Neural progenitor cell (in vitro differentiated cells): ENCODE data around the gene PTGER1. TPM values are rescaled to one million over a fixed set of nuclear protein-coding genes. Genes with fewer than 3 reads are reported as not detected.

Source experiments
- DNase-seq: peaks from one replicate; pipeline ENCODE4 v3.0.0-alpha.2; 2016; ENCODE audit warnings: low spot score
- H2AFZ ChIP-seq: fragments of 200-600 bp; sonication (generic); replicated peaks from 2 replicates; pipeline ENCODE4 v1.6.1; 2016; ENCODE audit warnings: antibody characterized with exemption
- H3F3A ChIP-seq: fragments of 200-600 bp; sonication (generic); 2 replicates; pipeline ENCODE4 v1.6.1; 2016; ENCODE audit warnings: antibody characterized with exemption, low read depth
- H3K27ac ChIP-seq: fragments of 200-600 bp; sonication (generic); 2 replicates; pipeline ENCODE4 v1.5.1; 2016; ENCODE audit warnings: mild to moderate bottlenecking
- H3K27me3 ChIP-seq: fragments of 200-600 bp; sonication (generic); 2 replicates; pipeline ENCODE4 v1.6.1; 2016; ENCODE audit warnings: mild to moderate bottlenecking, moderate library complexity
- H3K36me3 ChIP-seq: fragments of 200-600 bp; sonication (generic); 2 replicates; pipeline ENCODE4 v1.5.1; 2016
- H3K4me1 ChIP-seq: fragments of 200-600 bp; sonication (generic); 2 replicates; pipeline ENCODE4 v1.6.1; 2016; ENCODE audit warnings: mixed run types
- H3K4me2 ChIP-seq: fragments of 200-600 bp; sonication (generic); 2 replicates; pipeline ENCODE4 v1.6.1; 2016
- H3K4me3 ChIP-seq: fragments of 200-600 bp; sonication (generic); 2 replicates; pipeline ENCODE4 v1.5.1; 2016
- H3K79me2 ChIP-seq: fragments of 200-600 bp; sonication (generic); 2 replicates; pipeline ENCODE4 v1.6.1; 2016; ENCODE audit warnings: low read depth
- H3K9ac ChIP-seq: fragments of 200-600 bp; sonication (generic); 2 replicates; pipeline ENCODE4 v1.6.1; 2016
- H3K9me3 ChIP-seq: fragments of 200-600 bp; sonication (generic); 2 replicates; pipeline ENCODE4 v1.5.1; 2016; ENCODE audit warnings: low read depth
- H4K20me1 ChIP-seq: fragments of 200-600 bp; sonication (generic); 2 replicates; pipeline ENCODE4 v1.6.1; 2016; ENCODE audit warnings: low read depth
- H3K27ac Mint-ChIP-seq: 3 replicates; pipeline ENCODE4 v1.8.0; 2021; ENCODE audit warnings: mixed read lengths
- H3K27me3 Mint-ChIP-seq: 2 replicates; pipeline ENCODE4 v1.8.0; 2022; ENCODE audit warnings: low read depth, mild to moderate bottlenecking, inconsistent platforms, moderate library complexity, mixed read lengths; ENCODE audit not compliant: insufficient read depth
- H3K36me3 Mint-ChIP-seq: 3 replicates; pipeline ENCODE4 v1.8.0; 2021; ENCODE audit warnings: mixed read lengths
- H3K4me1 Mint-ChIP-seq: 3 replicates; pipeline ENCODE4 v1.8.0; 2021; ENCODE audit warnings: mixed read lengths
- H3K4me3 Mint-ChIP-seq: 3 replicates; pipeline ENCODE4 v1.8.0; 2021; ENCODE audit warnings: mild to moderate bottlenecking, moderate library complexity, mixed read lengths
- H3K9me3 Mint-ChIP-seq: 3 replicates; pipeline ENCODE4 v1.8.0; 2020; ENCODE audit warnings: mixed read lengths
- CTCF ChIP-seq: fragments of 200-600 bp; sonication (generic); IDR thresholded peaks from 2 replicates; pipeline ENCODE4 v1.5.1; 2017; ENCODE audit warnings: antibody characterized with exemption, mild to moderate bottlenecking
- EZH2 ChIP-seq: fragments of 200-600 bp; sonication (generic); IDR thresholded peaks from 2 replicates; pipeline ENCODE4 v1.6.1; 2017; ENCODE audit warnings: antibody characterized with exemption, mild to moderate bottlenecking, moderate library complexity
- EZH2phosphoT487 ChIP-seq: fragments of 200-600 bp; sonication (generic); IDR thresholded peaks from 2 replicates; pipeline ENCODE4 v1.6.1; 2017; ENCODE audit warnings: antibody characterized with exemption
- total RNA-seq: library from RNA; depleted of rRNA; stranded (reverse); fragments of >200 nt; gene quantifications from 2 replicates; pipeline ENCODE4 v1.2.3, GENCODE V29; 2015; ENCODE audit warnings: low replicate concordance

The PTGER1 gene
- total RNA-seq, 1 donor from 2014 or later = not detected

DNA sequence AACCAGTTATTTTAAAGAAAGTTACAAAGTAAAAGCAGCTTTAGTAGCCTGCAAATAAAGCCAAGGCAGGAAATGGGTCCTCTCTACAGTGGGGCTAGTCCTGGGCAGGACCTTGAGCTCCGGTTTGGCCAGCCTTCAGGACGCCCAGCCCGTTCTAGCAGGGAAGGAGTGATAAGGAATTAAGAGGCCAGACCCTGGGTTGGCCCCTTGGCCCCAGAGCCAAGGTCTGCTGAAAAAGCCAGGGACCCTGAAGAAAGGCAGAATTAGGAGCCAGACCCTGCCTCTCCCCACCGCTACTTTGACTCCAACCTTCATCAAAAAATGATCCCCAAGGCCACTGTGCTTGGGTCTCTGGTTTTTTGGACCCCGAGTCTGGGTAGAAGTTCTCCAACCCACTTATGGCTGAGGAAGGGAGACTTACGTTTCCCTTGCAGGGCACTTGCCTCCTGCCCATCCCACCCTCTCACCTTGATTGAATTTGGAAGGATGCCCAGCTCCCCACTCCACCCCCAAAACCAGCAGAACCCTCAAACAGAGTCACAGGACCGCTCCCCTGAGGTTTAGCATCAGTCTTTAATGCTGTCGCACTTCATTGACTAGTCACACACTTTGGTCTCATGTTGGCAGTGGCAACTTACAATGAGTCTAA, 39.2 kb upstream of the PTGER1 start:
- Histone ChIP-seq H2AFZ (no peak overlapping the region), H3K27me3 (no peaks in the 10 kb centered on the region), H3K4me2 (no peak overlapping the region), H3F3A (peaks cover 36% of the 10 kb centered on the region), H4K20me1 (peaks cover 35% of the 10 kb centered on the region), H3K79me2 (peaks cover 36% of the 10 kb centered on the region), H3K36me3 (no peaks in the 10 kb centered on the region), H3K4me3 (no peak overlapping the region), H3K9me3 (no peaks in the 10 kb centered on the region), H3K4me1 (peaks cover 5% of the 10 kb centered on the region), H3K9ac (no peak overlapping the region), H3K27ac (no peak overlapping the region)
- H3K27me3 Mint-ChIP-seq = peaks cover 10% of the 10 kb centered on the region
- H3K27ac Mint-ChIP-seq = no peak overlapping the region
- no peaks in the 10 kb centered on the region for H3K9me3 Mint-ChIP-seq
- peak overlapping the region; percentile 49 for H3K4me3 Mint-ChIP-seq
- no peak for TF ChIP-seq EZH2phosphoT487
- H3K36me3 Mint-ChIP-seq = peaks cover 26% of the 10 kb centered on the region
- peaks cover 48% of the 10 kb centered on the region for H3K4me1 Mint-ChIP-seq
- no peak for DNase-seq

GRCh38 chr19:14512406-14512961, 37.3 kb upstream of the PTGER1 start:
- no peak overlapping the region for H3K9ac ChIP-seq
- H3K9me3 Mint-ChIP-seq = no peaks in the 10 kb centered on the region
- no peaks in the 10 kb centered on the region for H3K27me3 ChIP-seq
- peaks cover 26% of the 10 kb centered on the region for H3K36me3 Mint-ChIP-seq
- TF ChIP-seq EZH2phosphoT487 = no peak
- no peak for DNase-seq
- no peak overlapping the region for H3K27ac ChIP-seq
- H4K20me1 ChIP-seq = peaks cover 34% of the 10 kb centered on the region
- H3K4me3 ChIP-seq = no peak overlapping the region
- peaks cover 5% of the 10 kb centered on the region for H3K4me1 ChIP-seq
- H3K79me2 ChIP-seq = peaks cover 29% of the 10 kb centered on the region
- no peaks in the 10 kb centered on the region for H3K9me3 ChIP-seq
- H3F3A ChIP-seq = peaks cover 29% of the 10 kb centered on the region
- peaks cover 6% of the 10 kb centered on the region for H3K27me3 Mint-ChIP-seq
- H3K4me3 Mint-ChIP-seq = no peak overlapping the region
- H2AFZ ChIP-seq = no peak overlapping the region
- no peak overlapping the region for H3K4me2 ChIP-seq
- no peaks in the 10 kb centered on the region for H3K36me3 ChIP-seq
- peaks cover 45% of the 10 kb centered on the region for H3K4me1 Mint-ChIP-seq
- no peak overlapping the region for H3K27ac Mint-ChIP-seq

- Mint-ChIP-seq H3K27ac (no peak overlapping the region), H3K4me1 (peaks cover 34% of the 10 kb centered on the region), H3K9me3 (no peaks in the 10 kb centered on the region), H3K4me3 (no peak overlapping the region), H3K27me3 (peaks cover 6% of the 10 kb centered on the region), H3K36me3 (peaks cover 20% of the 10 kb centered on the region)
- TF ChIP-seq EZH2phosphoT487 (no peak), CTCF (no peak), EZH2 (no peak)
- Histone ChIP-seq H3K27me3 (no peaks in the 10 kb centered on the region), H3F3A (peaks cover 25% of the 10 kb centered on the region), H3K27ac (no peak overlapping the region), H3K79me2 (peaks cover 16% of the 10 kb centered on the region), H3K9me3 (no peaks in the 10 kb centered on the region), H3K4me1 (peaks cover 3% of the 10 kb centered on the region), H3K4me3 (no peak overlapping the region), H3K36me3 (no peaks in the 10 kb centered on the region), H4K20me1 (peaks cover 21% of the 10 kb centered on the region), H3K9ac (no peak overlapping the region), H3K4me2 (no peak overlapping the region), H2AFZ (no peak overlapping the region)
- no peak for DNase-seq
These were observed 36.1 kb upstream of the PTGER1 start for GRCh38 chr19:14511229-14511593.

DNA sequence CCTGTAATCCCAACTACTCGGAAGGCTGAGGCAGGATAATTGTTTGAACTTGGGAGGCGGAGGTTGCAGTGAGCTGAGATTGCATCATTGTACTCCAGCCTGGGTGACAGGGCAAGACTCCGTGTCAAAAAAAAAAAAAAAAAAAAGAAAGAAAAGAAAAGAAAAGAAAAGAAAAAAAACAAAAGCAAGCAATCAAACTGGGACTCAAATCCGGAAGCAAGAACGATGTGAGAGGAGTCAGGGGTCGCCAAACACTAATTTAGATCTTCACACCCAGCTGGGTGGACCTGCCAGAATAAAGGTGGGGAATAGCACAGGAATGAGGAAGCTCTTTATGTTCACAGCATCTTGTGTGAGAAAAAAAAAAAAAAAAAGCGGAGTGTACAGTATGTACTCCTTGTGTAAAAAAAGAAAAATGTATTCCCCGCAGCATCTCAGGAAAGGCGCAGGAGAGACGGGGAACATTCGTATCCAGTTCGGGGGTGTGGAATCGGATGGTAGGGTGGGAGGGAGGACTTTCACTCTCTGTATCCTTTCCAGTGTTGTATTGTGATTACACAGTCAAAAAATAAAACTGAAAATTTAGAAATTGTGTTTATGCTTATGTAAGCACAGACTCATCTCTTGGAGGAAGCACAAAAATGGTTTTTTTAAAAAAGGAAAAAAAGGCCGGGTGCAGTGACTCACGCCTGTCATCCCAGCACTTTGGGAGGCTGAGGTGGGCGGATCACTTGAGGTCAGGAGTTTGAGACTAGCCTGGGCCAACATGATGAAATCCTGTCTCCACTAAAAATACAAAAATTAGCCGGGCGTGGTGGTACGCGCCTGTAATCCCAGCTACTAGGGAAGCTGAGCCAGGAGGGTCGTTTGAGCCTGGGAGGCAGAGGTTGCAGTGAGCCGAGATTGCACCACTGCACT, 35.4 kb upstream of the PTGER1 start:
- H3K4me1 Mint-ChIP-seq = peaks cover 32% of the 10 kb centered on the region
- peaks cover 14% of the 10 kb centered on the region for H3K36me3 Mint-ChIP-seq
- H3K9me3 ChIP-seq = no peaks in the 10 kb centered on the region
- H3K27ac ChIP-seq = no peak overlapping the region
- H3K9me3 Mint-ChIP-seq = no peaks in the 10 kb centered on the region
- no peaks in the 10 kb centered on the region for H3K4me1 ChIP-seq
- H4K20me1 ChIP-seq = peaks cover 14% of the 10 kb centered on the region
- no peak overlapping the region for H3K9ac ChIP-seq
- H3K27me3 ChIP-seq = no peaks in the 10 kb centered on the region
- no peak overlapping the region for H3K27ac Mint-ChIP-seq
- no peak overlapping the region for H3K4me2 ChIP-seq
- H2AFZ ChIP-seq = no peak overlapping the region
- H3K4me3 Mint-ChIP-seq = peak overlapping the region; percentile 15
- TF ChIP-seq CTCF (no peak), EZH2 (no peak), EZH2phosphoT487 (no peak)
- H3K36me3 ChIP-seq = no peaks in the 10 kb centered on the region
- peaks cover 26% of the 10 kb centered on the region for H3F3A ChIP-seq
- peaks cover 10% of the 10 kb centered on the region for H3K79me2 ChIP-seq
- no peak for DNase-seq
- peaks cover 8% of the 10 kb centered on the region for H3K27me3 Mint-ChIP-seq
- H3K4me3 ChIP-seq = no peak overlapping the region
